HS-27A (cell line): ENCODE data around the gene CSTA.
"Not testable (repeated sequence)": the region's sequence is repeated elsewhere in the genome, so short reads cannot be mapped to it uniquely, and the experiment has no call there.

Source experiments
- DNase-seq: peaks from one replicate; pipeline ENCODE4 v3.0.0-alpha.2; 2012; ENCODE audit warnings: low read depth, missing footprints

The CSTA gene

GRCh38 chr3:122322095-122323075 is 2.7 kb upstream of the CSTA start:
- DNase-seq, result no peak

GRCh38 chr3:122325769-122326168 is 721 bp downstream of the CSTA start:
- DNase-seq, result no peak

GRCh38 chr3:122331886-122332285 is 6.8 kb downstream of the CSTA start:
- DNase-seq, result no peak

- DNase-seq, result no peak
Measured at GRCh38 chr3:122332551-122332950, 7.5 kb downstream of the CSTA start.

- no peak for DNase-seq
Measured at GRCh38 chr3:122342803-122343202, 17.8 kb downstream of the CSTA start.

GRCh38 chr3:122343654-122344053 is 18.6 kb downstream of the CSTA start:
- no peak for DNase-seq

DNA sequence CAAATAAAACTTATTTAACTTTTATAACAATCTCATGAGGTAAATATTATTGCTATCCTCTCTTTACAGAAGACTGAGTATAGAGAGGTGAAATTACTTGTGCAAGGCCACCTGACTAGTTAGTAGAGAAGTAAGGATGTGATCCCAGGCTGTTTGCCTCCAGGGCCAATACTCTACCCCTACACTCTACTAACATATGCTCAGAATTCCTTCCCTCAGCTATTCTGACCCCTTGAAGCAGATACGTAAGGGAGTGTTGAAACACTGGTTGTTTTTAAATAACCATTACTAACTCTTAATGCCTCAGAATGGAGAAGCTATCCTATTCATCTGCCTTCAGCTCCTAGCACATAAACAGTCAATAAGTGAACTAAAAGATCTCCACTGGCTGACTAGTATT is 24.1 kb downstream of the CSTA start:
- DNase-seq, result no peak

- DNase-seq, result no peak
Measured at GRCh38 chr3:122350814-122351418, 25.9 kb downstream of the CSTA start.

GRCh38 chr3:122351612-122352011 is 26.6 kb downstream of the CSTA start:
- DNase-seq, result no peak

GRCh38 chr3:122353215-122353614 is 28.2 kb downstream of the CSTA start:
- no peak for DNase-seq

GRCh38 chr3:122353893-122354401 is 28.9 kb downstream of the CSTA start:
- no peak for DNase-seq

GRCh38 chr3:122355612-122356011 is 30.6 kb downstream of the CSTA start:
- no peak for DNase-seq

GRCh38 chr3:122356402-122356801 is 31.4 kb downstream of the CSTA start:
- DNase-seq, result no peak

DNA sequence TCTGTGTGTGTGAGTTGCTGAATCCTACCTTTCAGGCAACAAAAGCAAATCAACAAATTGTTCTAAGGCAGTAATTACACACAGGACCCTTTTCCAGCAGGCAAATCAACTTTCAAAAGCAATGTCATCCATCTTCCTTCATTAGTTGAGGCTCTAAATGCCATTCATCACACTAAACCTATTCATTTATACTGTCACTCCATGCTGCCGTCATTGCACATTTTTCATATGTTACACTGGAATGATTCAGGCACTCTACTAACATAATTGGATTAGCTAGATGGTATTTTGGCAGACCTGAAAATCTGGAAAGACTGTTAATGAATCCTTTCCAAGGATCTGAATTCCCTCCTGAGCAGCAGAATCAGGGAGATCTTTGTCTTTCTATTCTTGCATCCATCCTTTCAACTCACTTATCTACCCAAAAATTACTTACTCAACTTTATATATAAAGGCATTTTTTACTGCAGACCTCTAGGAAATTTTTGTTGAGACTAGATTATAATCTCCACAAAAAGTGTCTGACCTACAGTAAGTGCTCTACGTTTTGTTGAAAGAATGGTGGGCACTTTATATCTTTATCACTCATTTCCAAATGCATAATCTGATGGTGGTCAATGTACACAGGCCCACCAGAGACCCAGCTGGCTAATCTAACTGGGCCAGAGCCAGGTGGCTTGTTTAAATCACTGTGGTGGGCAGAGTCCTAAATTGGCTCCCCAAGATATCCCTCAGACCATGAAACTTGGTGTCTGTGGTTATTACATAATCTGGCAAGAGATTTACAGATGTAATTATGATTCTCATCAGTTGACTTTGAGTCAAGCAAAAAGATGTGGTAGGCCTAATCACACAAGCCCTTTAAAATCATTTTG is 33.0 kb downstream of the CSTA start:
- DNase-seq, result no peak

GRCh38 chr3:122358703-122359032 is 33.6 kb downstream of the CSTA start:
- DNase-seq, result no peak

GRCh38 chr3:122362026-122362425 is 37.0 kb downstream of the CSTA start:
- no peak for DNase-seq

GRCh38 chr3:122364490-122364889 is 39.4 kb downstream of the CSTA start:
- DNase-seq, result no peak

DNA sequence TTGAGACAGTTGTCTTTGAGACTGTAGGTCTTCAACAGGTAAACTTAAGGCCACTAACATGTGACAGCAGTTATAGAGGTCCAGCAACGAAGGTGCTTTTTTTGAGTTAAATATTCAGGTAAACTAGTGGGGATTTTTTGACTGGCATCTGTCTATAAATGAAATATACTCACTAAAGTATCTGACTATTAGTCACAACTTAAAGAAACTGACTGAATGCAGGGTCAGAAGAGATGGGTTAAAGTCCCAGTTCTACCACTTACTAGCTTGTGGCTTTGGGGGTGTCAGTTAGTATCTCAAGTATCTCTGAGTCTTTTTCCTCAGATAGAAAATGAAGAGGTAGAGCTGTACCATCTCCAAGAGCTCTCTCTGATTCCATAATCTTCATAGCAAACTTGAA is 40.0 kb downstream of the CSTA start:
- DNase-seq, result no peak

DNA sequence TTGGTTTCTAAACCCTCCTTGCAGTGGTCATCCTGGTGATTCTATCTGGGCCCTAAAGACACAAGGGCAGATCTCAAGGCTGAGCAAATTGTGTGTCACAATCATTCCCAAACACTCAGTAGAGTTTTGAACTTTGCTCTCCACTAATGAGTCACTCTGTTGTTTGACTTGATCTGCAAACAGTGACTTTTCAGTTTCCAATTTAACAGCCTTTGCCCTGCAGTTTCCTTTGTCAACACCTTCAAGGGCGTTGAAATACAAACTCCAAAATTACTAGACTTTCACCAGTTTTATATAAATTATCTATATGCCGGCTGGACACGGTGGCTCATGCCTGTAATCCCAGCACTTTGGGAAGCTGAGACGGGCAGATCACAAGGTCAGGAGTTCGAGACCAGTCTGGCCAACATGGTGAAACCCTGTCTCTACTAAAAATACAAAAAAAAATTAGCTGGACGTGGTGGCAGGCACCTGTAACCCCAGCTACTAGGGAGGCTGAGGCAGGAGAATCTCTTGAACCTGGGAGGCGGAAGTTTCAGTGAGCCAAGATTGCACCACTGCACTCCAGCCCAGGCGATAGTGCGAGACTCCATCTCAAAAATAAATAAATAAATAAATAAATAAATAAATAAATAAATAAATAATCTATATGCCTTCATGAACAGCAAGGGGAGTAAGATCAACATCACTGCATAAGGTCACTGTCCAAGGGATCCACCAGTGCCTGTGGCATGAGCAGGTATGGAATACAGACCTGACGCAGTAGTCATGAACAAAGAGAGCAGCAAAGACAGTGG is 40.7 kb downstream of the CSTA start:
- DNase-seq, result not testable (repeated sequence)

GRCh38 chr3:122366379-122366749 is 41.3 kb downstream of the CSTA start:
- no peak for DNase-seq

- DNase-seq, result no peak
Measured at GRCh38 chr3:122374034-122374433, 49.0 kb downstream of the CSTA start.

DNA sequence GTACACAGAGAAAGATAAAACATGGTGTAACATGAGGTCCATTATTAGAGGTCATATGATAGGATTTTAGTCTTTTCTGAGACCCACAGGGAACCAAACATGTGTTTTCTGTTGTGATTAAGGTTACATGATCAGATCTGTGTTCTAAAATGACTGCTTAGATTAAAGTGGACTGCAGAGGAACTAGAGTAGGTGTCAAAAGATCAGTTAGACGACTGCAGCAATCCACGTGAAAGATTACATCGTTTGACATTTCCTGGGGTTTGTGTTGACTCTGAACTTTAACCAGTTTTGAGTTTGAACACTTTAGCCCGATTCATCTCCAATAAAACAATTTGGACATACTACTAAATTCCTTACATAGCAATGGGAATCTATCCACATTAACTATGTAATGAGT is 52.9 kb downstream of the CSTA start:
- DNase-seq, result no peak
